Measurements from ENCODE around the gene PCID2. TPM values are rescaled to one million over a fixed set of nuclear protein-coding genes. Genes with fewer than 3 reads are reported as not detected.
A peak's percentile ranks its signal among the peaks of the same experiment; 100 is the strongest.

Gene PCID2
- total and polyA plus RNA-seq, 2 of the 13 experiments (the other 11 are each of a cell fraction or from before 2014, with no cell fraction given): 65.0 to 111 TPM

GRCh38 chr13:113208421-113209335 is at the start of gene PCID2 (continued):
- peak; percentile 95 for TF ChIP-seq XRCC5 (optimal IDR thresholded peaks at IDR 0.05; ENCODE audit: low read length)
- TF ChIP-seq KIAA2018 (CRISPR knock-in tag; IDR thresholded peaks at IDR 0.05; ENCODE audit: borderline replicate concordance): no peak
- TF ChIP-seq PPARG (CRISPR knock-in tag; conservative IDR thresholded peaks at IDR 0.05): no peak; the same call in 1 of the 2 replicates
- no peak for TF ChIP-seq ZBTB46 (CRISPR knock-in tag; IDR thresholded peaks at IDR 0.05; ENCODE audit: borderline replicate concordance)
- peak; percentile 93 for TF ChIP-seq ZNF619 (CRISPR knock-in tag; IDR thresholded peaks at IDR 0.05)
- peak; percentile 40; the same call in 1 of the 2 replicates for TF ChIP-seq NFYC (CRISPR knock-in tag; IDR thresholded peaks at IDR 0.05)
- 0 out of 2 replicates have a peak, but pooled peaks have one; percentile 41 for TF ChIP-seq STAT6 (CRISPR knock-in tag; IDR thresholded peaks at IDR 0.05; ENCODE audit: borderline replicate concordance)
- TF ChIP-seq HOXD1 (CRISPR knock-in tag; IDR thresholded peaks at IDR 0.05): no peak
- TF ChIP-seq ZNF10 (CRISPR knock-in tag; IDR thresholded peaks at IDR 0.05; ENCODE audit: borderline replicate concordance, low read depth): no peak
- 0 out of 2 replicates have a peak, but pooled peaks have one; percentile 47 for TF ChIP-seq ZHX1 (CRISPR knock-in tag; IDR thresholded peaks at IDR 0.05; ENCODE audit: low read depth)

All from HepG2 (cell line).